ENCODE data around the gene MED27.

The MED27 gene

DNA sequence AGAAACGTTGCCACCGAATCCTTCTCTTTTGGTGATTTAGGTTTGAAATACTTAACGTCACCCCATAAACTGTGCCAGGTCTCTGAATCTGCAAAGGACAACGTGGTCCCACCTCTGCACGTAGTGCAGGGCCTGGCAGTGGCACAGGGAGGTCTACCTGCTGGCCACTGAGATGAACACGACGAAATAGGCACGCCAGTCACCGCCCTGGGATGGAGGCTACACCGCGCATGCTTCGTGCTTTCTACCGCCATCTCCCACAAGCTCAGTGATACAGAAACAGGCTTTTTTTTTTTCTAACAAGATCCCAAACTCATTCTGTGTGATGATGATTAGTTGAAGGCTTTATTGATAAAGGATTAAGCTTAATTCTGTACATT lies 199.8 kb downstream of the MED27 start:
- no peak for DNase-seq (ENCODE audit: low read depth in 2 of 2)

- DNase-seq (ENCODE audit: low read depth in 2 of 2), result no peak
These were observed 200.3 kb downstream of the MED27 start for GRCh38 chr9:131879181-131879910.

- DNase-seq (ENCODE audit: low read depth in 2 of 2), result no peak
These were observed 203.2 kb downstream of the MED27 start for GRCh38 chr9:131876486-131876885.

DNA sequence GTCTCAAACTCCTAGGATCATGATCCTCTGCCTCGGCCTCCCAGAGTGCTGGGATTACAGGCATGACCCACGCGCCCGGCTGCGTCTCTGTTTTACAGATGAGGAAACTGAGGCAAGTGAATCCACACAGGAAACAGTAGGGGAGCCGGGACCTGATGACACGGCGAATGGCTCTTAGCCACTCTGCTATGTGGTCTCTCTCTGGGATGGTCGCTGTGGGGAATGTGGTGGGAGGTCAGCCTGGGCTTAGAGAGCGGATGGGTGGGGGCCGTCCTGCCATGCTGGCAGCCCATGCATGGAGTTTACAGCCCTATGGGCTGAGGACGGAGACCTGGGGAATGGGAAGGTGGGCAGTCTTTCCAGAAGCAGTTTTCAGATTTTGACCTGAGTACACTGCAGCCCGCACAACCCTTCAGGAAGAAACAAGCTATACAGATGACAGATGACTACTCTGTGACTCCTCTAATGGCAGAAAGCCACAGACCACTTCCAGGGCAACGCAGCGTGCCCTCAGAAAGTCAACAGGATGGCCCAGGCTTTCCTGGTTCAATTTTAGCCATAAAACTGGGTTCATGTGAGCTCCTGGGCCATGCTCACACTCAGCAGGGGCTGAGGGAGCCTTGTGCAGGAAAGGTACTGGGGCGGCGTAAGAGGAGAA lies 203.7 kb downstream of the MED27 start:
- peak in 1 of 2 donors; percentile 2 for DNase-seq (ENCODE audit: low read depth in 2 of 2)

GRCh38 chr9:131874916-131875670 lies 204.6 kb downstream of the MED27 start:
- DNase-seq (ENCODE audit: low read depth in 2 of 2), result no peak

DNA sequence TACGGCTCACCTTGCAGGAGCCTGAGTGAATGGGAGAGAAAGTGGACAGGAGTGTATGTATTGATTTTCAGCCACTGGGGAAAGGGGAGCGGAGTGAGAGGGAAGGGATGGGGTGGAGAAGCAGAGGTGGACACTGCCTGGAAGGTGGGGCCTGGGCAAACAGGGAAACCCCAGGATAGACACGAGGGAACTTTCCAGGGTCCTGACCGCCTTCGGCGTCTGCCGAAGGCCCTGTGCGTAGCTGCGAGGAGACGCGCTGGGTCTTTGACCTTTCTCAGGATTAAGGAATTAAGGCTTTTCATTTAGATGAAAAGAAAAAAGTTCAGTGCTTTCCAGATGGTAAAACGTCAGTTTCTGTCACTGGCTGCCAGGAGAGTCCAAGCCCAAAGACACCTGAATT lies 205.2 kb downstream of the MED27 start:
- DNase-seq (ENCODE audit: low read depth in 2 of 2), result no peak

GRCh38 chr9:131873891-131874440 lies 205.7 kb downstream of the MED27 start:
- DNase-seq (ENCODE audit: low read depth in 2 of 2), result no peak

GRCh38 chr9:131873335-131873734 lies 206.3 kb downstream of the MED27 start:
- no peak for DNase-seq (ENCODE audit: low read depth in 2 of 2)

DNA sequence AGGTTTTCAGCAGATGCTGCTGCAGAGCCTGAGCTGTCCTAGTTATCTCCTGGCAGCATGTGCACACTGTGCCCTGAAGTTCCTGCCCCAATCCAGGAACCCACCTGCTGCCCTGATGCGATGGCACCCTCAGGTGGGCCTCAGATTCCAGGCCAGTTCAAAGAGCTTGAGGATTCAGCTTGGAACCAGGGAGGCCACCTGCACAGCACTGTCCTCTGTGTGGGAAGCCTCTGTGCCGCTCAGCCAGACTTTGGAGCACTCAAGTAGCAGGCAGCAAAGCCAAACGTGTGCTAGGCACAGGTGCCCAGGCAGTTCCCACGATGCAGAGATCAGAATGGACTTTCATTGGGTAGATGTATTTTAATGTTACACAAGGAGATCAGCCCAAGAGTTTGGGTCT lies 207.0 kb downstream of the MED27 start:
- no peak for DNase-seq (ENCODE audit: low read depth in 2 of 2)

GRCh38 chr9:131872006-131872405 lies 207.7 kb downstream of the MED27 start:
- no peak for DNase-seq (ENCODE audit: low read depth in 2 of 2)

DNA sequence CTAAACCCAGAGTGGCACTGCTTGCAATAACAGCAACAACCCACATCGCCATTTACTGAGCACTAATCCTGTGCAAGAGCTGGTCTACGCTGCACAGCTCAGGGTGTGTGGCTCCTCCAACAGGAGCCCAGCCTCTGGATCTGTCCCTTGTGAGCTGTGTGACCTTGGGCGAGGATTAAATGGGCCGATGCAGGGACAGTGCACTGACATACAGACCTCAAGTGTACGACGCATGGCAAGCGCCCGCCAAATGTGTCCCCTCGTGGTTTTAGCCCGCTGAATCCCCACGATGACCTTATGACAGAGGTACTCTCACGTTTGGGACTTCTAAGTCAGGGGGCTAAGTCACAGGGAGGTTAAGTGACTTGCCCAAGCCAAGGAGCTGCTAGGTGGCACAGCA lies 209.5 kb downstream of the MED27 start:
- no peak for DNase-seq (ENCODE audit: low read depth in 2 of 2)

DNA sequence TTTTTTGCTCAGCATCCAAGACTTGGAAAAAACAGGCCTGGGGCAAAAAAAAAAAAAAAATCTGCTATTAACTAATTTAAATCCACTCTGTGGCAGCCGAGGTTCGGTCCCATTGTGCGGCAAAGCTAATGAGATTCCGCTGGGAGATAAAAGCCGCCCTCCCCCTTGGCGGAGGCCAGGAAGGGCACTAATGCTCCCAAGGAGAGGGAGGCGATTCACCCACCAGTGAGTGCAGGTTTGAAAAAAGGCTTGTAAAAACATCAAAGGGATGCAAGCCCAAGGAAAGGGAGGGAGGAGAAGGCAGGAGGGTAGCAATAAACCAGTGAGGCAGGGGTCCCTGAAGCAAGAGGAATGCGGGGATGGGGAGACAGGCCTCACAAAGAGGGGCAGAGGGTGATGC lies 210.3 kb downstream of the MED27 start:
- no peak for DNase-seq (ENCODE audit: low read depth in 2 of 2)

- DNase-seq (ENCODE audit: low read depth in 2 of 2), result no peak
These were observed 210.9 kb downstream of the MED27 start for GRCh38 chr9:131868766-131869165.

- no peak for DNase-seq (ENCODE audit: low read depth in 2 of 2)
These were observed 212.0 kb downstream of the MED27 start for GRCh38 chr9:131867611-131868192.

DNA sequence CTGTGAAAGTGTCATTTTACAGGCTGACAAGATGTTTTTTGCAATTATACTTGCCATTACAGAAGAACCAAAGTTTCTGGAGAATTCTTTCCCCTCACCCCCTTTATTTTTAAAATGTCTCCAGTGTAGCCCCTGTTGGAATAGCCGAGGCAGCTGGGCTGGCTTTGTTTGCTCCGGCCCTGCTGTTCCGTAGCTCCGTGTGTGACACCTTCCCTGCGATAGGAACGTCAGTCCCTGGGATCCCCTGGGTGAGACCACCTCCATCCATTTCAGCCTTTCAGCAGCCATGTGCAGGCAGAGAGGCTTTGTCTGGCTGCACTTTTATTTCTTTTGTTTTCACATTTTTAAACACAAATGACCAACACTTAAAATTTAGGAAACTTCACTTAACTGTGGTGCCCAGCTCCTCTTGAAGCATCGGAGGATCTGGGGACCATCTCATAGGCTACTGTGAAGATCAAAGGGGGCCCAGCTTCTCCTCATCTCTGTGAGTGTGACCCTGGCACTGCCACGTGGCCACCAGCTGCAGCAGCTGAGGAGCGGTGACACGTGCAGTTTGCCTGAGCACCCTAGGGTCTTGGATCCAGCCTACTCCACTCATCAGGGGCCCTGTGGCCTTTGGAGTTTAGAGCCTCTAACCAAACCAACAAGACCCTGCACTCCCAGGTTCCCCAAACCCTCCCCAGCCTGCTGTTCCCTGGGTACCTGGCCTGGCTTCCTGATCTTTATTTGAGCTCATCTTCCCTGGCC lies 214.0 kb downstream of the MED27 start:
- no peak for DNase-seq (ENCODE audit: low read depth in 2 of 2)

- no peak for DNase-seq (ENCODE audit: low read depth in 2 of 2)
These were observed 215.1 kb downstream of the MED27 start for GRCh38 chr9:131864531-131864930.

DNA sequence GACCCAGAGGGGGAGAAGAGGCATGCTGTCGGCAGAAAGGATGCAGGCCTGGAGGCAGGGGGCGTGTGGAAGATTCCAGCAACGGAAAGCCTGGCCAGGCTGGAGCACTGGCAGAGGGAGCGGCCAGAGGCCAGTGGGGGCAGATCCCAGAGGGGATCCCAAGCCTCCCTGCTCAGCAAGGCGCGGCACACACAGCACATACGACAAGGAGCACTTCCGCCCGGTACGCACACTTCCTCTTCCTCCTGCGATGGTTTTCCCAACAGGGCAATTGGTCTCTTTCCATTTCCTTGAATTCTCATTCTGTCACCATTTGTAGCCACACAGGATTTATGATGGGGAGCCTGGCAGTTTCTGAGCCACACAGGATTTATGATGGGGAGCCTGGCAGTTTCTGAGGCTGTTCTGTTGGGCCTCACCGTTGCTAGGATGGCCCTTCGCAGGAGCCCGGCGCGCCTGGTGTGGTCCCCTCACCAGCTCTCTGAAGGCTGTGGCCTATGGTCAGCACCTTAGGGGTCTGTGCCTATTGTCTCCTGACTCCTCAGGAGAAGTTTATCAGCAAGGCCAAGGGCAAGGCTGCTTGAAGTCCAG lies 216.3 kb downstream of the MED27 start:
- no peak for DNase-seq (ENCODE audit: low read depth in 2 of 2)

GRCh38 chr9:131862261-131862660 lies 217.4 kb downstream of the MED27 start:
- no peak for DNase-seq (ENCODE audit: low read depth in 2 of 2)

DNA sequence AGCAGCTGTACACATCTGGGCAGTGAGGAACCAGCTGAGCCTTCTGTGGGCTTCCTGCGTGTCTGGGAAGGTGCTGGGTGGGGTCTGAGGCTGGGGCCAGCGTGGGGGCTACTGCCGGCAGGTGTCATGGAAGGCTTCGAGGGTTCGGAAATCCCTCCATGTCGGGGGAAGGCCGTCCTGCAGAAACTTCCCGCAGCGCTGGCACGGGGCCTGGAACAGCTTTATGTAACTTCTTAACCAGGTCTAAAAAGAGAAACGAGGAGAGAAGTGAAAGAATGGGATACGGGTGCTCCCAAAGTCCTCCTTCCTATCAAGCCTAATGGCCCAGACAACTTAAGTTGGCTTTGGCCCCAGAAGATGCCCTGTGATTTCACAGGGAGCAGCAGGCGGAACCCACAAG lies 219.2 kb downstream of the MED27 start:
- DNase-seq (ENCODE audit: low read depth in 2 of 2), result no peak

GRCh38 chr9:131858147-131858546 lies 221.5 kb downstream of the MED27 start:
- DNase-seq (ENCODE audit: low read depth in 2 of 2), result no peak

GRCh38 chr9:131856105-131856504 lies 223.6 kb downstream of the MED27 start:
- DNase-seq (ENCODE audit: low read depth in 2 of 2), result no peak
